Activated gamma-delta T cell treated with anti-CD3 and anti-CD28 coated beads, Interleukin-2, amount 50 U/mL, for 16 hours (primary cell): ENCODE data around the gene KRAS.
A peak's percentile ranks its signal among the peaks of the same experiment; 100 is the strongest.

Experiments
- DNase-seq: peaks from one replicate; pipeline ENCODE4 v3.0.0-alpha.2; 2020; ENCODE audit warnings: low read depth

Gene KRAS

GRCh38 chr12:25195056-25195971 is 55.4 kb downstream of the KRAS start, which contains the start of the genes DNAI7 and ETFRF1:
TSS of gene DNAI7 (minus strand) at chr12:25195160. CDS start at chr12:25195078, 82 bp downstream.
TSS of gene ETFRF1 (plus strand) at chr12:25195237. CDS start at chr12:25203957, 8,720 bp downstream.
- DNase-seq: peak; percentile 92

GRCh38 chr12:25194722-25195055 is 56.0 kb downstream of the KRAS start:
- DNase-seq: no peak

- DNase-seq: no peak
These were observed 56.5 kb downstream of the KRAS start for GRCh38 chr12:25194214-25194613.

- no peak for DNase-seq
These were observed 59.9 kb downstream of the KRAS start for GRCh38 chr12:25190793-25191192.

- no peak for DNase-seq
These were observed 61.1 kb downstream of the KRAS start for GRCh38 chr12:25189656-25190055.

GRCh38 chr12:25187781-25188180 is 62.9 kb downstream of the KRAS start:
- no peak for DNase-seq

GRCh38 chr12:25186788-25187402 is 63.8 kb downstream of the KRAS start:
- no peak for DNase-seq

- no peak for DNase-seq
These were observed 64.5 kb downstream of the KRAS start for GRCh38 chr12:25186038-25186787.

GRCh38 chr12:25184132-25184531 is 66.6 kb downstream of the KRAS start:
- DNase-seq: no peak

- no peak for DNase-seq
These were observed 68.0 kb downstream of the KRAS start for GRCh38 chr12:25182765-25183164.

- no peak for DNase-seq
These were observed 87.9 kb downstream of the KRAS start for GRCh38 chr12:25162866-25163265.

GRCh38 chr12:25156061-25156460 is 94.7 kb downstream of the KRAS start:
- no peak for DNase-seq

- no peak for DNase-seq
These were observed 95.6 kb downstream of the KRAS start for GRCh38 chr12:25155022-25155576.
